IPS-NIHi7 (cell line): ENCODE results near the gene SLC30A3.

Experiments used
- DNase-seq: peaks from one replicate; pipeline ENCODE4 v3.0.0; 2012; ENCODE audit warnings: mixed read lengths; ENCODE audit errors: extremely low spot score

Gene SLC30A3

GRCh38 chr2:27233341-27233740 is 29.5 kb downstream of the SLC30A3 start:
- no peak for DNase-seq

- DNase-seq, result no peak
These were observed 30.9 kb downstream of the SLC30A3 start for GRCh38 chr2:27231921-27232320.

GRCh38 chr2:27227501-27227900 is 35.3 kb downstream of the SLC30A3 start:
- no peak for DNase-seq

GRCh38 chr2:27225526-27225925 is 37.3 kb downstream of the SLC30A3 start:
- no peak for DNase-seq

GRCh38 chr2:27223416-27223815 is 39.4 kb downstream of the SLC30A3 start:
- DNase-seq, result no peak

- DNase-seq, result no peak
These were observed 40.4 kb downstream of the SLC30A3 start for GRCh38 chr2:27222407-27222806.

- no peak for DNase-seq
These were observed 41.7 kb downstream of the SLC30A3 start for GRCh38 chr2:27221166-27221565.

- no peak for DNase-seq
These were observed 42.8 kb downstream of the SLC30A3 start for GRCh38 chr2:27220091-27220490.

- no peak for DNase-seq
These were observed 43.8 kb downstream of the SLC30A3 start for GRCh38 chr2:27219091-27219490.

- DNase-seq, result no peak
These were observed 44.2 kb downstream of the SLC30A3 start for GRCh38 chr2:27218614-27219013.

GRCh38 chr2:27217173-27218121 is 45.4 kb downstream of the SLC30A3 start, which contains the start of gene CAD:
Gene CAD, plus strand, starts transcription at chr2:27217369. Its CDS starts 183 bp downstream, at chr2:27217552.
- peak; percentile 92 for DNase-seq

GRCh38 chr2:27216416-27217137 is 46.3 kb downstream of the SLC30A3 start:
- DNase-seq, result no peak

GRCh38 chr2:27214941-27215340 is 47.9 kb downstream of the SLC30A3 start:
- DNase-seq, result no peak

GRCh38 chr2:27212626-27213471 is 50.0 kb downstream of the SLC30A3 start:
- no peak for DNase-seq

- peak; percentile 95 for DNase-seq
These were observed 50.8 kb downstream of the SLC30A3 start, which contains the start of the genes ATRAID and SLC5A6 for GRCh38 chr2:27211943-27212625. Gene ATRAID, plus strand, starts transcription at chr2:27212041. Its CDS starts 328 bp downstream, at chr2:27212369. Gene SLC5A6, minus strand, starts transcription at chr2:27212268. Its CDS starts 4,618 bp downstream, at chr2:27207650.

GRCh38 chr2:27211241-27211942 is 51.5 kb downstream of the SLC30A3 start:
- peak; percentile 95 for DNase-seq

GRCh38 chr2:27209621-27210401 is 53.0 kb downstream of the SLC30A3 start:
- DNase-seq, result no peak

- DNase-seq, result no peak
These were observed 54.3 kb downstream of the SLC30A3 start for GRCh38 chr2:27208486-27209050.

- DNase-seq, result no peak
These were observed 56.5 kb downstream of the SLC30A3 start for GRCh38 chr2:27206346-27206745.
